GM18867 (cell line): ENCODE measurements around the gene ACO2.
"Not testable (repeated sequence)": the region's sequence is repeated elsewhere in the genome, so short reads cannot be mapped to it uniquely, and the experiment has no call there.

Experiments
- ATAC-seq: cut with Tn5 transposase; IDR thresholded peaks from one replicate; pipeline ENCODE4 v1.9.1; 2021; ENCODE audit warnings: mild to moderate bottlenecking, moderate library complexity; ENCODE audit not compliant: unreplicated experiment

Gene ACO2

GRCh38 chr22:41538583-41538982 lies 69.7 kb downstream of the ACO2 start:
- no peak for ATAC-seq

- no peak for ATAC-seq
Observed at GRCh38 chr22:41539146-41540005, 70.5 kb downstream of the ACO2 start.

- ATAC-seq: no peak
Observed at GRCh38 chr22:41540006-41540315, 71.0 kb downstream of the ACO2 start.

GRCh38 chr22:41540365-41540764 lies 71.4 kb downstream of the ACO2 start:
- no peak for ATAC-seq

- ATAC-seq: no peak
Observed at GRCh38 chr22:41541484-41541883, 72.6 kb downstream of the ACO2 start.

- no peak for ATAC-seq
Observed at GRCh38 chr22:41542224-41542623, 73.3 kb downstream of the ACO2 start.

GRCh38 chr22:41543854-41544670 lies 75.1 kb downstream of the ACO2 start, which contains the start of gene POLR3H:
Gene POLR3H, minus strand, starts transcription at chr22:41544470. Its CDS starts 369 bp downstream, at chr22:41544101.
- ATAC-seq: peak; percentile 90

- ATAC-seq: peak; percentile 15
Observed at GRCh38 chr22:41544671-41545476, 76.0 kb downstream of the ACO2 start.

GRCh38 chr22:41548830-41549211 lies 79.9 kb downstream of the ACO2 start:
- ATAC-seq: no peak

GRCh38 chr22:41550952-41551491 lies 82.1 kb downstream of the ACO2 start:
- ATAC-seq: no peak

- ATAC-seq: no peak
Observed at GRCh38 chr22:41551877-41552582, 83.1 kb downstream of the ACO2 start.

- no peak for ATAC-seq
Observed at GRCh38 chr22:41555325-41555982, 86.5 kb downstream of the ACO2 start.

GRCh38 chr22:41556561-41556960 lies 87.6 kb downstream of the ACO2 start:
- no peak for ATAC-seq

GRCh38 chr22:41557401-41558240 lies 88.7 kb downstream of the ACO2 start:
- no peak for ATAC-seq

- ATAC-seq: not testable (repeated sequence)
Observed at GRCh38 chr22:41558241-41558630, 89.3 kb downstream of the ACO2 start.

GRCh38 chr22:41560095-41560471 lies 91.2 kb downstream of the ACO2 start:
- ATAC-seq: no peak

- ATAC-seq: no peak
Observed at GRCh38 chr22:41561335-41561734, 92.4 kb downstream of the ACO2 start.

GRCh38 chr22:41561788-41562187 lies 92.9 kb downstream of the ACO2 start:
- no peak for ATAC-seq

GRCh38 chr22:41562461-41562860 lies 93.5 kb downstream of the ACO2 start:
- no peak for ATAC-seq
